GM19035 (cell line): ENCODE measurements around the gene KCNJ9.
"Not testable (repeated sequence)": the region's sequence is repeated elsewhere in the genome, so short reads cannot be mapped to it uniquely, and the experiment has no call there.

Source experiments
- ATAC-seq: cut with Tn5 transposase; IDR thresholded peaks from one replicate; pipeline ENCODE4 v1.9.1; 2021; ENCODE audit not compliant: unreplicated experiment

Gene KCNJ9

DNA sequence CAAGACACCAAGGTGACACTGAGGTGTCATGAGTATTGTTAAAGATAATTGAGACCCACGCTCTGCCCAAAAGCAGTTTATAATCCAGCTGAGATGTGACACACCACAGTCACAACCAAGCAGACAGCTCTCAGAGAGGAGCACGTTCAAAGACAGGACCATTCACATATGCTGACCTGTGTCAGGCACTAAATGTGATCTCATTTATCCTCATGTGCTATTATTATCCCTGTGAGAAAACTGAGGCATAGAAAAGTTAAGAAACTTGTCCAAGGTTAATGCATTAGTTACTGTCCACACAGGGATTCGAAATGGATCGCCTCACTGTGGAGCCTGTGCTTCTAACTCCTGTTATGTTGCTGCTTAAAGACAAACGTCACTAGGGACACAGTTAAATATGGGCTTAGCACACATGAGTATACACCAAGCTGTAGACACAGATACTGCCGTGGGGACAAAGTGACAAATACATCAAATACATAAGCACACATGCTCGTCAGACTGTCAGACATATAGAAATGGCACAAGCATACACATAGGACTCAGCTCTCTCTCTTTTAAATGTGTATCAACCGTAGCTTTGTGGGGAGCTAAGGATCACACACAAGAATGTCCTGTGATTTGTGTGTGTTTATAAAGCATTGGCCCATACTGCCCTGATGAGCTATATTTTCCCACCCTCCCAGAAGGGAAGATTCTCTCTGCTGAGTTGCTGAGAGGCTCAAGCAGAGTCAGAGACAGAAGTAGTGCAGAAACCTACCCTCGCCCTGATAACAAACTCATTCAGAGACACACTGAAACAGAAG is 20.6 kb downstream of the KCNJ9 start:
- ATAC-seq, result no peak

DNA sequence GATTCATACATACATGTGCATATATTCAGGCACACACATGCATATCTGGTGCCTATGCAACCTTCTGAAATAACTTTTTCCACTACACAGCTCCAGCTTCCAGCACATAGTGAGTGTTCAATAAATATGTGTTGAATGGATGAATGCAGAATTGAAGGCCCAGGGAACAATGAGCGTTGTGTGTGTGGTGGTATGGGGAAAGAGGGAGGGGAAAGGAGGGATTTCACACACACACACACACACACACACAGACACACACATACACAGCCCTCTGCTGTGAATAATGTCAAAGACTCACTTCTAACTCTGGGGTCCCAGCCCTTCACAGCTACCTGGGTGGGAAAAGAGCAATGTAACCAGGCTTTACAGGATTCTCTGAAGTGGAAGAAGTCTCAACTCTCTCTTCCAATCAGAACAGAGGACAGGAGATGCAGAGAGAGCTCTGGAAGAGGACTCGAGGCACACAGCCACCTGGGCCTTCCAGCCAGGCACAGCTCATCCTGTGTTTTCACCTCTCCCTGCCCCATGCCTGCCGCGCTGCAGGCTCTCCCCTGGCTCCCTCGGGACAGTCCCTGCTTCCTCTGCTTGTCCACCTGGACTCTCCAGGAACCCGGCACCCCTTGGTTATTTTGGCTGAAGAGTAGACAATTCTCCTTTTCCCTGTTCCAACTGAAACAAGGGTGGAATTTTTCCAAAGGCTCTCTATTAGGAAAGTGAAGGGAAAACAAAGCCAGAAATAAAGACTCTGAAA is 22.5 kb downstream of the KCNJ9 start:
- no peak for ATAC-seq

DNA sequence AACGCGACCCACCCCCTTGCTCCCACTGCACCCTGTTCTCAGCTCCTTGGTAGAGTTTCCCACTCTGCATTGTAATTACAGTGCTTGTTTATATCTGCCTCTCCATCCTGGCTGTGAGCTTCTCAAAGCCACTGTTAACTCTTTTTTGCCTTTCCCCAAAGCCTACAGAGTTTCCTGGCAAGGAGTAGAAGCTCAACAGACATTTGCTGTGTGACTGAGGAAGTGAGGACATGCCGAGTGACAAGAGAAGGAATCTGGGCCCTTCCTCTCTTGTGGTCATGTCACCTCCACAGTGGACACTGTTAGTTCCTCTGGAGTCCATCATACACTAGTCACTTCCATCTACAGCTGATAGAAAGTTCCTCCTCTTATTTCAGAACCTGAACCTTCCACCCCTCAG is 23.1 kb downstream of the KCNJ9 start:
- no peak for ATAC-seq

DNA sequence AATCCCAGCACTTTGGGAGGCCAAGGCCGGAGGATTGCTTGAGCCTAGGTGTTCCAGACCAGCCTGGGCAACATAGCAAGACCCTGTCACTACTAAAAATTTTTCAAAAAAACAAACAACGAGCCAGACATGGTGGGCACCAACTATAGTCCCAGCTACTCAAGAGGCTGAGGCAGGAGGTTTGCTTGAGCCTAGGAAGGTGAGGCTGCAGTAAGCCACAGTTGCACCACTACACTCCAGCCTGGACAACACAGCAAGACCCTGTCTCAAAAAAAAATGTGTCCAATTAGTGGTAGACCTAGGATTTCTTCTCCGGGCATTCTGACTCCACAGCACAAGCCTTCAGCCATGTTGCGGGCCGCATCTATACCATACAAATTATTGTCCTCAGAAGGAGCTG is 23.8 kb downstream of the KCNJ9 start:
- ATAC-seq, result no peak

DNA sequence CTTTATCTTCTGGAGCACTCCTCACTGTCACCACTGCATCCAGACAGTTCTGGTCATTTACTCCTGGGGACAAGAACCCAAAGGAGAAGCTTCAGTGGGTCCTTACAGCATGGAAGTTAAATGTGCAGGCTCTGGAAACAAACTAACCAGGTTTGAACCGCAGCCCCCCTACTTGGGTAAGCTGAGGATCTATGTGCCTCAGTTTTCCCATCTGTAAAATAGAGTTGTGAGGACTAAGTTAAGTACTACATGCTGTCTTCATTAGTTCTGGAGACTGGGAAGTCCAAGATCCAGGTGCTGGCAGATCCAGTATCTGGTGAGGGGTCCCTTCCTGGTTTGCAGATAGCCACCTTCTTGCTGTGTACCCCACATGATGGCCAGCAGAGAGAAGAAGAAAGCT is 26.2 kb downstream of the KCNJ9 start:
- ATAC-seq, result no peak

DNA sequence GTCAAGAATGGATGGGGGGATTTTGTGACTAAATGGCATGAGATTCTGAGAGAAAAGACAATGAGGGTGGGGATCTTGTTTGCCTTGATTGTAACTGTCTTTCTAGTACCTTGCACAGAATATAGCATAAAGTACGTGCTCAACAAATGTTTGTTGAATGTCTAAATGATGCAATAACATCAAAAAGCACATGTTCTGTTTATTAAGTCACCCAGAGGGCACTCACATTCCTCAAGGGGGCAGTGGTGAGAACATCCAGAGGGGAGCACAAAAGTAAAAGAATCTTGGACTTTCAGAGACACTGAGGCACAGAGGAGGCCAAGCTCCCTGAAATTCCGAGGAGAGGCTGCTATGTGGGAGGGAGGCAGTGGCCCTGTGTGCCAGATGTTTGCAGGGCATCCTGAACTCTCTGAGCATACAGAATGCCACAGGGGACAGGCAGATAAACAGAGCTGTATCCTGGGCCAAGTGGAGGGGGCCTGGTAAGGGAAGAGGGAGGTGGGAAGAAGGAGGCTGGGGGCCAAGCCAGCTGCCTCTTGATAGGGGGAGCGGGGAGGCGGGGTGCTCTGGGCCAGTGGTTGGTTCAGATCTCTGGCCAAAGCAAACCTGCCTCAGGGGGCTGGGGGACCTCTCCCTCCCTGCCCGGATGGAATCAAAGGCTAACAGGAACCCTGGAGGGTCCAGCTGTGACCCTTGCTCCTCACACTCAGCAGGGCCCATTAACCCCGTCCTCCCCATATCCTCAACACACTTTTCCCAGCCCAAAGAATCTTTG is 27.7 kb downstream of the KCNJ9 start:
- no peak for ATAC-seq

DNA sequence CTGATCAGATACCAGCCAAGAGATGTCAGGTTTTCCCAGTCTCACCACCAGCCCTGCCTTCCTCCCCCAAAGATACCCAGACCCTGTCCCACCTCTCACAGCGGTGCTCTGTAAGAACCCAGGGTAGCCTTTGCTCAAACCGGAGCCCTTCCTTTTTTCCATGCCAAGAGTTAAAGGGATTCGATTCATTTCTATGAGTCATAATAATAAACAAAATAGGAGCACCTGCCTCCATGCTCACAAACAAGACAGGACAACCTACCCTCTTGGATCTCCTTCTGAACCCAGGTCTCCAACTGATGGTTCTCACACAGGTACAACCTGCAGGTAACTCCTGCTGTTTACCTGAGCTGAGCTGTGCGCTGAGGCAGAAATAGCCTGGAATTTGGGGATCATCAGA is 28.3 kb downstream of the KCNJ9 start:
- no peak for ATAC-seq

DNA sequence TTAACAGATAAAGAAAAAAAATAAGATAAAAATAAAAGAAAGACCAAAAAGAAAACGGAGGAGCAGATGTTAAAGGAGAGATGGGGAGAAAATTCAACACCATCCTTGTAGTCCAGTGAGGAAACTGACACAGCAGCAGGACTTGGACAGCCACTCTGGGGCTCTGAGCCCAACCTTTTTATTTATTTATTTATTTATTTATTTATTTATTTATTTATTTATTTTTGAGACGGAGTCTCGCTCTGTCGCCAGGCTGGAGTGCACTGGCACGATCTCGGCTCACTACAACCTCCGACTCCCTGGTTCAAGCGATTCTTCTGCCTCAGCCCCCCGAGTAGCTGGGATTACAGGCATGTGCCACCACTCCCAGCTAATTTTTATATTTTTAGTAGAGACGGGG is 30.1 kb downstream of the KCNJ9 start:
- ATAC-seq, result not testable (repeated sequence)

DNA sequence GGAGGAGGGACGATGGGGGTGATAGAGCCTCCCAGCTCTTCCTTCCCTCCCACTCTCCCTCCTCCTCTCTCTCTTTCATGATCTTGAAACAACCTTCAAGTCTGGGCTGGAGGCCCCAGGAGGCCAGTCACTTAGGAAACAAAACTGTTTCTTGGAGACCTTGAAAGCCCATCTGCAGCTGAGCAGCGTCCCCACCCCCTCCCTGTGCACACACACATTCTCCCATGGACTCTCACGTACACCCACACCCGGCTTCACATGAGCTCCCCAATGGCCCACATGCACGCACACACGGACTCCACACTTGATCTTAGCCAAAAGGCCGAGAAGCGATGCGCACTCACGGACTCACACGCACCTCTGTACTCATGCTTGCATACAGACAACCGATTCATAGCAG is 31.0 kb downstream of the KCNJ9 start:
- no peak for ATAC-seq

DNA sequence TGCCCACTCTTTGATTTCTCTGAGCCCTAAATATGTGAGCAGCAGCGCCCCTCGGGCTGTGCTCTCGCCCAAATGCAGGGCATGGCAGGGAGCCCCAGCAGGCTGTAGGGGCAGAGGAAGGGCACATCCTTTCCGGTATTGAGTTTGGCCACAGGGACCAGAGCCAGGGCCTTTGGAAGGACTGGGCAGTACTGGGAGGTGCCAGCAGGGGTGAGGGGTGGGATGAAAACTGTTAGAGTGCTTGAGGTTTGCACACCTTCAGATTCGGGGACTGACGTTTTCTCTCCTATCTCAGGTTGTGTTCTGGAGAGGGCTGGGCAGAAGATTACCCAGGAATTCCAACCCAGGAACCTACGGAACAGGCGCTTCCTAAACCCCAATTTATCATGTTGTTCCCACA is 32.1 kb downstream of the KCNJ9 start:
- ATAC-seq, result no peak

DNA sequence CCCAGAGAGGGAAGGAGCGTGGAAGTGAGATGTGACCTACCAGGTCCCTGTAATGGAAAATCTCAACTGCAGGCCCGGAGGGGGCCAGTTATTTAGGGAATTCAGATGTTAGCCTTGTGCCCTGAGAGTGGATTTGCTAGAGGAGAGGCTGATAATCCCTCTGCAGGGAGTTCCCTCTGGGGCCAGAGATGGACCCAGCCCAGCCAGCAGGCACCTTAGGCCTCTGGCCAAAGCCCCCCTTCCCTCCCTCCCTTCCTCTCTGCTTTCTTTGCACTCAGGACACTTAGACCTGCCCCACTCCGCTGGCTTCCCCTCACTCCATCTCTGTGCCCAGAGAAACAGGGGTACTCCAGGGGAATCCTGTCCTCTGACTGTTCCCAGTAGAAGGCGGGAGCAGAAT is 32.7 kb downstream of the KCNJ9 start:
- ATAC-seq, result no peak

DNA sequence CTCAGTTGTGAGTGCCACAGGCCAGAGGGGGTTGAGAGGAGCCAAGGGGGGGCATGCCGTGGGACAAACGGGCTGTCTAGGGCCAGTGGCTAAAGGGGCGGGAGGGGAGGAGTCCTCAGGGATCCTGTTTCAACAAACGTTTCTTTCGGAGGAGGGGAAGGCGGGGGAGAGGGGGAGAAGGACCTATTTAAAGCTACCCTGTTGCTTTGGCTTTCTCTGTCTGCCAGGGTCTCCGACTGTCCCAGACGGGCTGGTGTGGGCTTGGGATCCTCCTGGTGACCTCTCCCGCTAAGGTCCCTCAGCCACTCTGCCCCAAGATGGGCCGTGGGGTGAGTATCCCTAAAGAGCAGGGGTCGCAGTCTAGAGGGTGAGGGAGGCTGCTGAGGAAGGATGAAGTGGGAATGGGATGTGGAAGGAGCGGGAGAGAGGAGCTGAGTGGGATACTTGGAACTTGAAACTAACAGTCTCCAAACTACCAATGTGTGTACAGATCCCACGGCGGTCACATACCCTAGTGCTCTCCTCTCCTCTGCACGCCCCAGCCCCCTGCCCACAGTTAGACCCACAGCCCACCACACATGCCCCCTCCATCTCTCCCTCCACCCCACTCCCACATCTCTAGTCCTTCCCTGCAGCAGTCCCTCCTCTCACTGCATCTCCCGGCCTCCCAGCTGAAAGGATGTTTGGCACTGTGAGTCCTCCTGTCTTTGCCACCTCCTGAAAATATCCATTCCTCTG is 34.4 kb downstream of the KCNJ9 start, which contains the start of gene ATP1A2:
Gene ATP1A2 (plus strand): TSS at position 215 of the 738 bp plus-strand sequence. CDS start 103 bp downstream, at position 318.
- ATAC-seq, result no peak

DNA sequence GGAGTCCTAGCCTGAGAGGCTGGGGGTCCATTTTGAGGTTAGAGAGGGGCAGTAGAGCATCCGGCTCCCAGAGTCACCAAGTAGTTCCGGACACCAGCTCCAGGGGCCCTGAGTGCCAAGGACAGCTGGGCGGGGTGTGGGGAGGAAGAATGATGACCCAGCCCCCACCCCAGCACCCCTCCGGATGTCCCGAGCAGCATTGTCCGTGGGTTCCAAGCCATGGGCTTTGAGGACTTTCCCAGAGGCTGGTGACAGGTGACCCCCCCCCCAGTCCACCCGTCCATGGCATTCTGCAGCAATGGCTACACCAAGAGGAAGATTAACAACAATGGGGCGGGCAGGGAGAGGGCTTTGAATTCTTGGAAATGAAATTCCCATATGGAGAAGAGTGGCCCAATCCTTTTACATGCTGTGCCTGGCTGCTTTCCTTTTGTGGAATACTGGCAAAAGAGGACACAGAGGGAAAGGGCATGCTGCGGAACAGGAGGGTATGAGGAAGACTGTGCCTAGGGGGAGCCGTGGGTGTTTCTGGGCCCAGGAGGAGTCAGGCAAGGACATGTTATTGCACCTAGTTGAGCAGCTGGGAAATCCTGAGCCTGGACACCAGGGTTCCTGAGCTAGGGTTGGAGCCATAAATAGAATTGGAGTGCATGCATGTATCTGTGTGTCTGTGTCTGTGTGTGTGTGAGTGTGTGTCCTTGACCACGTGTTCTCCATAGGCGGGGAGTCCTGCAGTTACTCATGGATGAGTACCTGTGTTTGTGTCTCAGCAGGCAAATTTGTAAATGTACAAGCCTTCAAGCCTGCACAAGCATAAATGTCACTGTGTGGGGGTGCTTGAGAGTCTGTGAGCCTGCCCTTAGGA is 35.2 kb downstream of the KCNJ9 start:
- no peak for ATAC-seq

DNA sequence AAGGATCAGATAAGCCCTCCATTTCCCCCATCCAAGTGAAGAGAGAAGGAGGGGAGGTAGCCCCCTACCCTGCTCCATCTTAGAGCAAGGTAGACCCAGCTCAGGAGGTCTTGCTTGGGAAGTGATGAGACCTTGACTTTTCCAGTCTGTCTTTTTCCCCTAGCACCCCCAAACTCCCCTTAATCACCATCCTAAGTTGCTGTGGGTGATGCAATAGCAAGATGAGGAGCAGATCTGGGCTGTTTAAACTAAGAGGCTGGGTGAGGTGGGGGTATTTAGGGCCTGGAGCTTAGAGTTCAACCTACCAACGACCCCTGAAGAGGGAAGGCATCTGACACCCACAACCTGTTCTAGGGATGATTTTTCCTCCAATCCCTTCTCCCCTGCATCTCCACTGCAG is 36.0 kb downstream of the KCNJ9 start:
- no peak for ATAC-seq

DNA sequence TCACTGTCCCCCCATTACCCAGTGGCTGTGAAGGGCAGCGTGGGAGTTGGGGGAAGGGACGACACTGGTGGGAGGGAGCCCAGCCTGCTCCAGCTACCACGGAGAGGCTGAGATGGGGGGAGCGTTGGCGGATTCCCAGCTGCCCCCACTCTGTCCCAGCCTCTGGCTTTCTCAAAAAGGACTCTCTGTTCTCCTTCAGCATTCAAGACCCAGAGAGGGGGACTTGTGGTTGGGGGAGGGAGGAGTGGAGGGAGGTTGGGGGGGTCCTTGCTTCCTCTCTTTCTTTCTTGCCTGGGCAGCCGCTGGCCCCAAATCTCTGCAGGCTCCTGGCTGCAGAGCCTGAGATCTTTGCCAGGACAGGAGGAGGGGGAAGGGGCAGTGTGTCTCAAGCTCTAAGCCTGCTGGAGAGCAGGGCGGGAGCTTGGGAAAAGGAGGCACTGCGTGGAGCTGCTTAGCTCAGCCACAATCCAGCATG is 36.4 kb downstream of the KCNJ9 start:
- no peak for ATAC-seq

DNA sequence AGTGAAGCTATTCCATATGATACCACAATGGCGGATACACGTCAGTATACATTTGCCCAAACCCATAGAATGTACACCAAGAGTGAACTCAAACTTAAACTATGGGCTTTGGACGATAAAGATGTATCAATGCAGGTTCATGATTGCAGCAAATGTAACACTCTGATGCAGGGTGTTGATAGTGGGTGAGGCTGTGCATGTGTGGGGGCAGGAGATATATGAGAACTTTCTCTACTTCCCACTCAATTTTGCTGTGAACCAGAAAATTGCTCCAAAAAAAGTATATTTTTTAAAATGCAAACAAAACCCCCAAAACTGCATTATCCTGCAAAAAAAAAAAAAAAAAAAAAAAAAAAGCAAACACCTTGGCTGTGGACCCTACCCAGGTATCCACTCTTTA is 37.6 kb downstream of the KCNJ9 start:
- ATAC-seq, result no peak

DNA sequence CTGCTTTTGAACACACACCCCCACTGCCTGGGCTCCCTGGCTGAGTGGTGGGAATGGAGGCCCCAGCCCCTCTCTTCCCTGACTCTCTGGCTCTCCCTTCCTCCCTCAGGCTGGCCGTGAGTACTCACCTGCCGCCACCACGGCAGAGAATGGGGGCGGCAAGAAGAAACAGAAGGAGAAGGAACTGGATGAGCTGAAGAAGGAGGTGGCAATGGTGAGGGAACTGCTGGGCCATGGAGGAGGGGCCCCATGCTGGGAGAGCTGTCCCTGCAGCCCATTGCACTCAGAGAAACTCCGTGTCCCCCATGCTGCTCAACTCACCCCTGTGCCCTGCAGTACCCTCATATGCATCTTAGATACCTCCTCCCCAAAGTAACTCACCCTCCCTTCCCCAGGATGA is 39.5 kb downstream of the KCNJ9 start:
- ATAC-seq, result no peak

DNA sequence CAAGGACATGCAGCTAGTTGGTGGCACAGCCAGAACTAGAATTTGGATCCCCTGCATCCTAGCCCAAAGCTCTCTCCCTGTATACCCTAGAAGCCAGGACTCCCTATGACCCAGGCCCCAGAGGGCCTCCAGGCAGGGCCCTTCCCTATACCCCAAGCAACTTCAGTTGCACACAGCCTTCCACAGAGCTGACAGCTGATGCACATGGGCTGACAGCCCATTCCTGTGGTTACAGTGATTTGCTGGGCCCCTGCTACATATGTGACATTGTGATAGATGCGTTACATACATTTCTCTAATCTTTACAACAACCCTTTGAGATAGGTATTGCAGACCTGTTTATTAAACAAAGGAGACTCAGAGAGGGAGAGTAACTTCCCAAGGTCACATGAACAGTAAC is 40.0 kb downstream of the KCNJ9 start:
- no peak for ATAC-seq

DNA sequence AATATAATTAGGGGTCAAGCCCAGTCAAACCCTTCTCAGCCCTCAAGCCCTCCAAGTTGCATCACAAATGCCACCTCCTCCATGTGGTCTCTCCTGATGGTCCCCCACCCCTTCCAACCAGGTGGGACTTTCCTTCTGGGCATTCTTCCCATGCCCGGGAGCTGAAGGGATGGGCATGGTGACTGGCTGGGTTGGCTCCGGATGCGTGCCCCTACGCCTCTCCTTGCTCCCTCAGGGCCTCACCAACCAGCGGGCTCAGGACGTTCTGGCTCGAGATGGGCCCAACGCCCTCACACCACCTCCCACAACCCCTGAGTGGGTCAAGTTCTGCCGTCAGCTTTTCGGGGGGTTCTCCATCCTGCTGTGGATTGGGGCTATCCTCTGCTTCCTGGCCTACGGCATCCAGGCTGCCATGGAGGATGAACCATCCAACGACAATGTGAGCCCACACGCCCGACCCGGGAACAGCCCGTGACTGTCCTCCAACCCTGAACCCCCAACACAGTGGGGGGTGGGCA is 41.7 kb downstream of the KCNJ9 start:
- ATAC-seq, result no peak

DNA sequence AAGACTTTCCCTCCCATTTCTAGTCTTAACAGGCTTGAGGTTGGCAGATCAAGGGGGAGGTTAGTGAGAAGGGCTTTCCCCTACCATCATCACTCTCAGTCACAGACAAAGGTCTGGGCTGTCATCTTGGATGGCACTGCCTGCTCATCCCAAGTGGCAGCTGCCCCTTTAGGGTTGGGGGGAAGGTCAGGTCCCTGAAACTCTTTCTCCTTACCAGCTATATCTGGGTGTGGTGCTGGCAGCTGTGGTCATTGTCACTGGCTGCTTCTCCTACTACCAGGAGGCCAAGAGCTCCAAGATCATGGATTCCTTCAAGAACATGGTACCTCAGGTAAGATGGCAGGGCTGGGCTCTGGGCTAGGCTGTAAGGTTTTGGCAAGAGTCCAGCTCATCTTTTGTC is 42.4 kb downstream of the KCNJ9 start:
- ATAC-seq, result no peak
